HG03469 (cell line): Measurements from ENCODE around the gene ATP5ME.
"Not testable (repeated sequence)": the region's sequence is repeated elsewhere in the genome, so short reads cannot be mapped to it uniquely, and the experiment has no call there.

Experiments used
- ATAC-seq: cut with Tn5 transposase; IDR thresholded peaks from one replicate; pipeline ENCODE4 v1.9.1; 2021; ENCODE audit warnings: mild to moderate bottlenecking, moderate library complexity, moderate number of reproducible peaks; ENCODE audit not compliant: unreplicated experiment

The ATP5ME gene, protein sequence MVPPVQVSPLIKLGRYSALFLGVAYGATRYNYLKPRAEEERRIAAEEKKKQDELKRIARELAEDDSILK

GRCh38 chr4:674172-675035, at the start of gene ATP5ME, which contains the start of gene MYL5:
Gene ATP5ME (minus strand): TSS chr4:674276. CDS start chr4:674247, 29 bp downstream.
Gene MYL5 (plus strand): TSS chr4:674542. CDS start chr4:678027, 3,485 bp downstream.
- peak; percentile 63 for ATAC-seq

DNA sequence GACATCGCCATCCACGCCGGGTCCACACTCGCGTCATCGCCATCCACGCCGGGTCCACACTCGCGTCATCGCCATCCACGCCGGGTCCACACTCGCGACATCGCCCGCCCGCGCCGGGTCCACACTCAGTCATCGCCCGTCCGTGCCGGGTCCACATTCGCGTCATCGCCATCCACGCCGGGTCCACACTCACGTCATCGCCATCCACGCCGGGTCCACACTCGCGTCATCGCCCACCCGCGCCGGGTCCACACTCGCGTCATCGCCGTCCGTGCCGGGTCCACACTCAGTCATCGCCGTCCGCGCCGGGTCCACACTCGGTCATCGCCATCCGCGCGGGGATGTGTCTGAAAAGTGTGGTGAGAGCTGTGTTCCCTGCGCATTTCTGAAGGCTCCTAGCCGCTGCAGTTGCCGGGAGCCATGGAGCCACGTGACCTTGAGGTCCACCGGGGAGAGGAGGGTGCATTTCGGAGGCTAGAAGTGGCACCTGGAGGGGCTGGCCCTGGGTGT, 48.8 kb upstream of the ATP5ME start:
- no peak for ATAC-seq

- ATAC-seq = no peak
Observed at GRCh38 chr4:722169-722725, 48.2 kb upstream of the ATP5ME start.

DNA sequence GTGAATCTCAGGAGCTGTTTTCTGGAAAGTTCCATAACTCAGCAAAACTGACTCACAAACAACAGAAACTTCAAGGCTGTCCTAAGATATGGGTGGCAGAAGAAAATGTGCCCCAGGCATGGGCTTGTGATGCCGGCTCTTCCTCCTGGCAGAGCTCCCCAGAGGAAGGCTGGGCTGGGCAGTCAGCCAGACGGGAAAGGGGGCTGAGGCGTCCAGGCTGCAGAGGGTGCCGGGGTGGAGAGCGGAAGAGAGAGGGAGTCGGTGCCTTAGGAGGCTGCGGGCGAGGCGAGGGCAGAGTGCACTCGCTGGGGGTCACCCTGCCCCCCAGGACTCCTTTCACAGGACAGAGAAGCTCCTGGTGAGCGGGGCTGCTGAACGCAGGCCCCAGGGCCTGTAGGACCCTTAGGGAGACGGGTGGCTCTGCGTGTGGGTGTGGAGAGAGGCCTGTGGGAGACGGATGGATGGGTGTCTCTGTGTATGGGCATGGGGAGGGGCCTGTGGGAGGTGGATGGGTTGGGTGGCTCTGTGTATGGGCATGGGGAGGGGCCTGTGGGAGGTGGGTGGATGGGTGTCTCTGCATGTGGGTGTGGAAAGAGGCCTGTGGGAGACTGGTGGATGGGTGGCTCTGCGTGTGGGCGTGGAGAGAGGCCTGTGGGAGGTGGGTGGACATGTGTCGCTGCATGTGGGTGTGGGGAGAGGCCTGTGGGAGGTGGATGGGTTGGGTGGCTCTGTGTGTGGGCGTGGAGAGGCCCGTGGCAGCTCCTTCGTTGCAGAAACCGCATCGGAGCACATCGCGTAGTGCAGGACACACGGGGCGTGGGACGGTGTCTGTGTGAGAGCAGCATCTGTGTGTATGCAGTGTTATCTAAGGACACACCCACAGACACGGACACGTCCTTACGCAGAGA, 47.4 kb upstream of the ATP5ME start:
- ATAC-seq = no peak

DNA sequence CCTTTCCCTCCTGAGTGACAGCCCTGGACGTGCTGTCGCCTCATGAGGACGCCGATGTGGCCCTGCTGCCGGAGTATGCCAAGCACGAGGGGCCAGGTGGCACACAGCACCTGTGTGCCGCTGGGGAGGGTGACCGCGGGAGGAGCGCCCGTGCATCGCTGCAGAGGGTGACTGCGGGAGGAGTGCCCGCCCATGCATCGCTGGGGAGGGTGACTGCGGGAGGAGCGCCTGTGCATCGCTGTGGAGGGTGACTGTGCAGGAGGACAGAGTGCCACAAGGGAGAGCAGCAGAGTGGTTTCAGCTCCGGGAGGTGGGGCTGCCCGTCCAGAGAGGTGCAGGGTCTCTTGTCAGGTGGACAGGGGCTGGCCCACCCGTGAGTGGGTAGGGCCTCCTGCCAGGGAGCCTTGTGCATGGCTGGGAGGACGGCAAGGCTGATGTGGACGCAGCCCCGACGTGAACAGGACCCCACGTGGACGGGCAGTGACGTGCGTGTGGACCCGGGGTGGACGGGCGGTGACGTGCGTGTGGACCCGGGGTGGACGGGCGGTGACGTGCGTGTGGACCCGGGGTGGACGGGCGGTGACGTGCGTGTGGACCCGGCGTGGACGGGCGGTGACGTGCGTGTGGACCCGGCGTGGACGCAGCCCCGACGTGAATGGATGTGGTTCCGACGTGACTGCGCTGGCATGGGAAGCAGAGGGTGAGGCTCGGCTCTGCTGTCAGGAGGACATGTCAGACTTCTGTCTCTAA, 46.2 kb upstream of the ATP5ME start:
- no peak for ATAC-seq

- ATAC-seq = no peak
Observed at GRCh38 chr4:718460-718859, 44.4 kb upstream of the ATP5ME start.

DNA sequence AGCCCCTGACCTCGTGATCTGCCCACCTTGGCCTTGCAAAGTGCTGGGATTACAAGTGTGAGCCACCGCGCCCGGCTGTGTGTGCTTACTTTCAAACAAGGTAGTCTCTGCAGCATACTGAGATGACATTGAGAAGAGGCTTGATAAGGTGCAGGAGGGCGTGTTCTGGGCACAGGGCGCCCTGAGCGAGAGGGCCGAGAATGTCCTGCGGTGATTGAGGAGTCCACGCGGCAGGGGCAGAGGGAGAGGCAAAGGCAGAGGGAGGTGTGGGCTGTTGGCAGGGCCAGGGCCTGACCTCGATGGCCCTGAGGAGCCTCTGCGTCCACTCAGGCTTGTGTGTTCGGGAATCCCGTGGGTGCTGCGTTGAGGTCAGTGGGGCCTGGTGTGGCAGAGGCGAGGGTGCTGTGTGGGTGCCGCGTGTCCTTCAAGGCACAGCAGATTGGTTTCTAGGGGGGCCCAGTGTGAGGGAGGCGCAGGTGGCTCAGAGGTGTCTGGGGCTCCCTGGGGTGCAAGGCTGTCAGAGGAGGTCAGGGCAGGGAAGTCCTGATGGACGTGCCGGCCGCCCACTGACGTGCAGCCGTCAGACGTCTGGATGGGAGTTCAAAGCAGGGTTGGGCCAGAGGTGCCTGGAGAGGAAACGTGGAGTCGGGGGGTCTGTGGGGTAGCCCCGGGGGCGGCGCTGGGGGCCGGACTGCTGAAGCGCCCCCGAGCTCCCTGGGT, 43.7 kb upstream of the ATP5ME start:
- ATAC-seq = no peak

GRCh38 chr4:714087-714486, 40.0 kb upstream of the ATP5ME start:
- ATAC-seq = no peak

DNA sequence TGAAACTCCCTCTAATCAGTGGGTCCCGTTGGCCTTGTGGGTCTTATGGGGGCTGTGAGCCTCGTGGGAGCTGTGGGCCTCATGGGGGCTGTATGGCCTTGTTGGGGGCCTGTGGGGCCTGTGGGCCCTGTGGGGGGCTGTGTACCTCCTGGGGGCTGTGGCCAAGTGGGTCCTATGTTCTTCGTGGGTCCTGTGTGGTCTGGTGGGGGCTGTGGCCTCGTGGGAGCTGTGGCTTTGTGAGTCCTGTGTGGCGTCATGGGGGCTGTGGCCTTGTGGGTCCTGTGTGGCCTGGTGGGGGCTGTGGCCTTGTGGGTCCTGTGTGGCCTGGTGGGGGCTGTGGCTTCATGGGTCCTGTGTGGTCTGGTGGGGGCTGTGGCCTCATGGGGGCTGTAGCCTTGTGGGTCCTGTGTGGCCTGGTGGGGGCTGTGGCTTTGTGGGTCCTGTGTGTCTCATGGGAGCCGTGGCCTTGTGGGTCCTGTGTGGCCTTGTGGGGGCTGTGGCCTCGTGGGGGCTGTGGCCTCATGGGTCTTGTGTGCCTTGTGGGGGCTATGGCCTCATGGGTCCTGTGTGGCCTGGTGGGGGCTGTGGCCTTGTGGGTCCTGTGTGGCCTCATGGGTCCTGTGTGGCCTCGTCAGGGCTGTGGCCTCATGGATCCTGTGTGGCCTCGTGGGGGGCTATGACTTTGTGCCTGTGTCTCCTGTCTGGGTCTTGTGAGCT, 39.0 kb upstream of the ATP5ME start:
- no peak for ATAC-seq

DNA sequence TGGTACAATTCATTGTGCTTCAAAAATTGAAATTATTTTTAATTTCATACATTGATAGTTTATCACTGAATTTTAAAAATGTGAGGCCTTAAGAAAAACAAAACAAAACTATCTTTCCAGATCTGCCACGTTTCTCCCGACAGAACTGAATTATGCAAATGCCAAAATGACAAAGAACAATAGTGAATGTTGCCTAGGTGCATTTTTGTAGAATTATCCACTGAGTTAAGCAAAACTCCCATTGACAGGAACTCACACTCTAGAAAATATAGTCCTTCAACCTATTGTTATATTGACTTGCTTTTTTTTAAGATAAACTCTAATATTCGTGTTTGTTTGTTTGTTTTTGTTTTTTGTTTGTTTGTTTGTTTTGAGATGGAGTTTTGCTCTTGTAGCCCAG, 38.0 kb upstream of the ATP5ME start:
- ATAC-seq = no peak

DNA sequence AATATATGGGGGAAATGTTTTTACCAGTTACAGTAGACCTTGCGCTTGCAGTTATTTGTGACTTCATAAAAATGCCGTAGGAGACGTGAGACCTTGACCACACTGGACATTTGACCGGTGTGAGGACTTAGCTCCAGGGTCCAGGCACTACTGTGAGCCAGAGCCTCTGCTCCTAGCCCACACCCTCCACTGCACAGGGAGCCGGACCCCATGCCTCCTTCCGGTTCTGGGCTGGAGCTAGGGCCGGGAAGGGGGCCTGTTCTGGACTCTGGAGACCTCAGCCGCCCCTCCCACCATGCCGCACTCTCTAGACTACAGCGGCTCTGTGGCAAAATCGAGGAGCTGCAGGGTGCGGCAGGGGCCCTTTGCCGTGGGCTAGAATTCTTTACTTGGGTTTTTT, 36.8 kb upstream of the ATP5ME start:
- ATAC-seq = no peak

DNA sequence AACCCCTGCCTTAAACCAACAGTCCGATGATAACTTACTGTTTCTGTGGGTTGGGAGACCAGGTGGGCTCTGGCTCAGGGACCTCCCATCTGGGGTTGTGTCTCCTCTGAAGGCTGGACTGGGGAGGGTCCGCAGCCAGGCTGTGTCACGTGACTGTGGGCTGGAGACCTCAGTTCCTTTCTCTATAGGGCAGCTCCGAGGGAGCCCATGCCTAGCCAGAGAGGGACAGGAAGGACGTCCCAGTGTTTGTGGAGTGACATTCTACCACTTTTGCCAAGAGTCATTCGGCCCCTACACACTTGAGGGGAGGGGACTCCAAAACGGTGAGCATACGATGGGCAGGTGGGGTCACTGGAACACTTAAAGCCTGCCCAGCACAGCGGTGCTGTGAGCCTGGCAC, 36.0 kb upstream of the ATP5ME start:
- no peak for ATAC-seq

DNA sequence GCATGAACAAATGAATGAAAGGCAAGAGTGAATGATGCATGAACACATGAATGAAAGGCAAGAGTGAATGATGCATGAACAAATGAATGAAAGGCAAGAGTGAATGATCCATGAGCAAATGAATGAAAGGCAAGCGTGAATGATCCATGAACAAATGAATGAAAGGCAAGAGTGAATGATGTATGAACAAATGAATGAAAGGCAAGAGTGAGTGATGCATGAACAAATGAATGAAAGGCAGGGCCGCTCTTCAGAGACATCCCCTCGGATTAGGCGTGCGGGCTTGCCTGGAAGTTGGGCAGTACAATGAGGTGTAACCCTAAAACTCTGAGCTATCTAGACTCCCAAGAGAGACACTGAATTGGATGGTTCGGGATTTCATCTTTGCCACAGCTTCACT, 35.3 kb upstream of the ATP5ME start:
- ATAC-seq = no peak

DNA sequence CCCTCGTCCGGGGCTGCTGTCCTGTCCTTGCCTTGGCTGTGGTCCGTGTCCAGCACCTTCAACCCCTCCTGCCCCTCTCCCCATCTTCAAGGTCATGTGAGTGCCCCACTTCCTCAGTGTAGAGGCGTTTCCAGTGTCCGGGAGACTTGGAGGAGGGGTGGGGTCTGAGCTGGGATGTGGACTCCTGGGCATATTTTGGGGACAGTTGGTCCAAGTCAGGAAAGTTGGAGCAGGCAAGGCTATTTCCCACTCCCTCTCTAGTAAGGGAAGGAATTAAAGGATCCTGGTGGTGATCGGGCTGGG, 34.5 kb upstream of the ATP5ME start:
- ATAC-seq = no peak

- no peak for ATAC-seq
Observed at GRCh38 chr4:707929-708630, 34.0 kb upstream of the ATP5ME start.

DNA sequence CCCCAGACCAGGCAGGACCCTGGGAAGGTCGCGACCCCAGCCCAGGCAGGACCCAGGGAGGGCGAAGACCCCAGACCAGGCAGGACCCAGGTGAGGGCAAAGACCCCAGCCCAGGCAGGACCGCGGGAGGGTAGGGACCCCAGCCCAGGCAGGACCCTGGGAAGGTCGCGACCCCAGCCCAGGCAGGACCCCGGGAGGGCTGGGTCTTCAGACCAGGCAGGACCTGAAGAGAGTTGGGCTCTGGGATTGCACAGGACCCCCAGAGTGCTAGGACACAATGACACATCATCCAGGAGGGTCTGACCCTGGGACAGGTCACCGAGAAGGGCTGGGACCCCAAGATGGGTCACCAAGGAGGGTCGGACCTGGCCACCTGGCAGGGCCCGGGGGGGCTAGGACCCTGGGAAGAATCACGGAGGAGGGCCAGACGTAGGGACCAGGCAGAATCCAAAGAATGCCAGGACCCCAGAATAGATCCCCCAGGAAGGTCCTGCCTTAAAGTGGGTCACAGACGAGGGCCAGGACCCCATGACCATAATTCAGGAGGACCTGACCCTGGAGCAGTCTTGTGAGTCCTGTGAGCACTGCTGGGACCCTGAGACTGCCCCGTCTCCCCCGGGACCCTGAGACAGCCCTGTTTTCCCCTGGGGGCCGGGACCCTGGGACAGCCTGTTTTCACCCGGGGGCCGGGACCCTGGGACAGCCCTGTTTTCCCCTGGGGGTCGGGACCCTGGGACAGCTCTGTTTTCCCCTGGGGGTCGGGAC, 32.9 kb upstream of the ATP5ME start:
- no peak for ATAC-seq

DNA sequence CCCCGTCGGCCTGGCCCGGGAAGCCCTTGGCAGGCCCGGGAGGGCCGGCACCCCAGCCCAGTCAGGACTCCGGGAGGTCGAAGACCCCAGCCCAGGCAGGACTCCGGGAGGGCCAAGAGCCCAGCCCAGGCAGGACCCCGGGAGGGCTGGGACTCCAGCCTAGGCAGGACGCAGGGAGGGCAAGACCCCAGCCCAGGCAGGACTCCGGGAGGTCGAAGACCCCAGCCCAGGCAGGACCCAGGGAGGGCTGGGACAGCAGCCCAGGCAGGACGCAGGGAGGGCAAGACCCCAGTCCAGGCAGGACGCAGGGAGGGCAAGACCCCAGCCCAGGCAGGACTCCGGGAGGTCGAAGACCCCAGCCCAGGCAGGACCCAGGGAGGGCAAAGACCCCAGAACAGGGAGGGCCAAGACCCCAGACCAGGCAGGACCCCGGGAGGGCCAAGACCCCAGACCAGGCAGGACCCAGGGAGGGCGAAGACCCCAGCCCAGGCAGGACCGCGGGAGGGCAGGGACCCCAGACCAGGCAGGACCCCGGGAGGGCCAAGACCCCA, 32.1 kb upstream of the ATP5ME start:
- ATAC-seq = not testable (repeated sequence)
